Spleen (tissue), 11 donors: Measurements from ENCODE around the gene CAMP. TPM values are rescaled to one million over a fixed set of nuclear protein-coding genes. Genes with fewer than 3 reads are reported as not detected.

Source experiments
- DNase-seq: peaks from one replicate; pipeline ENCODE4 v3.0.0-alpha.2; 2020
- H3K27ac ChIP-seq, 8 donors: fragments of 200-600 bp; sonication (generic) in 7 of 8; 1 replicate in 4 of 8; 2 replicates in 4 of 8; pipeline versions ENCODE4 v1.5.0 to v1.8.0; 2016 to 2021; ENCODE audit warnings: inconsistent platforms in 4 of 8, mild to moderate bottlenecking in 4 of 8, moderate library complexity in 1 of 8
- H3K27me3 ChIP-seq, 7 donors: fragments of 200-600 bp; sonication (generic) in 6 of 7; replicated peaks in 1 of 7; 1 replicate in 4 of 7; 2 replicates in 3 of 7; pipeline versions ENCODE4 v1.5.0 to v1.8.0; 2016 to 2021; ENCODE audit warnings: inconsistent platforms in 3 of 7, mild to moderate bottlenecking in 1 of 7
- H3K36me3 ChIP-seq, 6 donors: fragments of 200-600 bp; sonication (generic) in 5 of 6; 1 replicate in 4 of 6; 2 replicates in 2 of 6; pipeline versions ENCODE4 v1.5.0 to v1.8.0; 2016 to 2021; ENCODE audit warnings: inconsistent platforms in 2 of 6
- H3K4me1 ChIP-seq, 6 donors: fragments of 200-600 bp; sonication (generic) in 5 of 6; 1 replicate in 3 of 6; 2 replicates in 3 of 6; pipeline versions ENCODE4 v1.5.0 to v1.8.0; 2016 to 2021; ENCODE audit warnings: inconsistent platforms in 3 of 6
- H3K4me3 ChIP-seq, 8 donors: fragments of 200-600 bp; sonication (generic) in 7 of 8; 1 replicate in 4 of 8; 2 replicates in 4 of 8; pipeline versions ENCODE4 v1.5.0 to v1.8.0; 2016 to 2021; ENCODE audit warnings: inconsistent platforms in 4 of 8, mild to moderate bottlenecking in 4 of 8, moderate library complexity in 2 of 8
- H3K9me3 ChIP-seq, 8 donors: fragments of 200-600 bp; sonication (generic) in 7 of 8; 1 replicate in 4 of 8; 2 replicates in 4 of 8; pipeline versions ENCODE4 v1.5.0 to v1.8.0; 2016 to 2021; ENCODE audit warnings: inconsistent platforms in 4 of 8
- POLR2A ChIP-seq, 3 donors: fragments of 450-650 bp; IDR thresholded peaks; one replicate each; pipeline ENCODE4 v1.5.1; 2017; ENCODE audit warnings: antibody characterized with exemption in 3 of 3, mild to moderate bottlenecking in 1 of 3
- POLR2AphosphoS5 ChIP-seq, 3 donors: sonication (generic); formaldehyde crosslinking; IDR thresholded peaks; one replicate each; pipeline ENCODE4 v1.5.1; 2017; ENCODE audit warnings: antibody characterized with exemption in 3 of 3
- WGBS, 5 donors: extraction: QIAGEN DNeasy Blood & Tissue Kit in 3 of 5; methylation state at CpG; one replicate each; pipeline versions ENCODE4 v1.1.5 to v1.1.7; 2013 to 2018; 5-methylcytosine and 5-hydroxymethylcytosine counted together
- intact Hi-C: fragments of 100-400 bp; cut with DNase I; formaldehyde crosslinking; loops from one replicate; pipeline ENCODE4 v1.15.0; 2023; ENCODE audit warnings: low total_unique reads
- polyA plus RNA-seq, 3 donors: library from polyadenylated mRNA; stranded (reverse); fragments of 200-250 nt; gene quantifications; one replicate each; pipeline ENCODE4 v1.2.1, GENCODE V29; 2013
- total RNA-seq, 7 donors: library from RNA; depleted of rRNA in 3 of 7; stranded (reverse); fragments of >200 nt in 3 of 7; fragmentation: NEBNext Ultra II Directional in 4 of 7; extraction: Animal tissue kit (Norgen Biotek cat#: 25700) in 4 of 7; gene quantifications; one replicate each; pipeline versions ENCODE4 v1.1.0 to v1.2.1, GENCODE V29; 2016 to 2021
- TF ChIP-seq, protein P1 (sequence below), 11 experiments: fragments of 200-600 bp in 7 of 11; fragments of 450-650 bp in 4 of 11; sonication (generic) in 4 of 11; IDR thresholded peaks in 8 of 11; conservative IDR thresholded peaks in 3 of 11; 1 replicate in 7 of 11; 2 replicates in 4 of 11; pipeline versions ENCODE4 v1.4.0 to v1.8.0; 2016 to 2021; ENCODE audit warnings: antibody characterized with exemption in 11 of 11, inconsistent platforms in 4 of 11, mild to moderate bottlenecking in 1 of 11
- donor health status: healthy with polysubstance abuse.
- donor health status: DM: no; HTN: no; CAD: no; lungs with moderate emphysema.
- donor health status: DM: no; HTN: no; CAD: no.
- donor health status: Bipolar disorder and iron deficiency.
- donor health status: healthy.
- donor health status: DM: no; HTN: no; CAD: no.
- donor health status: DM: yes; HTN: yes; CAD: no.

Gene CAMP
- total and polyA plus RNA-seq, 10 donors = 1.5 to 98.9 (median 15.7) TPM

DNA sequence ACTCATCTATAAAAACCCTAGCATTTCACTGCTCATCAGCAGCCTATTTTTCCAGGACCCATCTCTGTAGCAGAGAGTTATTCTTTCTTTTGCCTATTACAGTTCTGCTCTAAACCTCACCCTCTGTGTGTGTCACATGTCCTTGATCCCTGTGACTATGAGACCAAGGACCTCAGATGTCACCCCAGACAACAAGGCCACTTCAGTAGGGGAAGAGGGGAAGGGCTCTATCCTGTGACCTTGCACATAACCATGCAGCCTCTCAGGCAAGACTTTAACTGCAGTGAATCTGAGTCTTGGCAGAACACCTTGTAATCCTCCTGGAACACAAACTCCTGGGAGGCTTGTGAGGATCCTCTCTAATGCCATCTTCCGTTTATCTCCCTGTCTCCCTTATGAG, 13.2 kb downstream of the CAMP start:
- Histone ChIP-seq H3K4me3 (no peak overlapping the region), H3K36me3 (no peaks in the 10 kb centered on the region), H3K27ac (peak overlapping the region in 4 of 8 donors; percentile 1 to 58 (median 43)), H3K4me1 (peaks cover 15 to 61% (median 29%) of the 10 kb centered on the region in 6 donors), H3K27me3 (no peaks in the 10 kb centered on the region), H3K9me3 (no peaks in the 10 kb centered on the region)
- intact Hi-C loops = no loop called here
- WGBS, 5 donors = 43 to 80% (median 75%) methylated on average over 1 of the region's 1 CpG
- TF ChIP-seq, protein P1, sequence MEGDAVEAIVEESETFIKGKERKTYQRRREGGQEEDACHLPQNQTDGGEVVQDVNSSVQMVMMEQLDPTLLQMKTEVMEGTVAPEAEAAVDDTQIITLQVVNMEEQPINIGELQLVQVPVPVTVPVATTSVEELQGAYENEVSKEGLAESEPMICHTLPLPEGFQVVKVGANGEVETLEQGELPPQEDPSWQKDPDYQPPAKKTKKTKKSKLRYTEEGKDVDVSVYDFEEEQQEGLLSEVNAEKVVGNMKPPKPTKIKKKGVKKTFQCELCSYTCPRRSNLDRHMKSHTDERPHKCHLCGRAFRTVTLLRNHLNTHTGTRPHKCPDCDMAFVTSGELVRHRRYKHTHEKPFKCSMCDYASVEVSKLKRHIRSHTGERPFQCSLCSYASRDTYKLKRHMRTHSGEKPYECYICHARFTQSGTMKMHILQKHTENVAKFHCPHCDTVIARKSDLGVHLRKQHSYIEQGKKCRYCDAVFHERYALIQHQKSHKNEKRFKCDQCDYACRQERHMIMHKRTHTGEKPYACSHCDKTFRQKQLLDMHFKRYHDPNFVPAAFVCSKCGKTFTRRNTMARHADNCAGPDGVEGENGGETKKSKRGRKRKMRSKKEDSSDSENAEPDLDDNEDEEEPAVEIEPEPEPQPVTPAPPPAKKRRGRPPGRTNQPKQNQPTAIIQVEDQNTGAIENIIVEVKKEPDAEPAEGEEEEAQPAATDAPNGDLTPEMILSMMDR (IDR thresholded peaks at IDR 0.05 in 8 of 11, conservative IDR thresholded peaks at IDR 0.05 in 3 of 11) = no peak
- TF ChIP-seq POLR2AphosphoS5 (IDR thresholded peaks at IDR 0.05) (peak in 1 of 3 donors; percentile 17), POLR2A (IDR thresholded peaks at IDR 0.05) (no peak)
- DNase-seq = peak; percentile 16

DNA sequence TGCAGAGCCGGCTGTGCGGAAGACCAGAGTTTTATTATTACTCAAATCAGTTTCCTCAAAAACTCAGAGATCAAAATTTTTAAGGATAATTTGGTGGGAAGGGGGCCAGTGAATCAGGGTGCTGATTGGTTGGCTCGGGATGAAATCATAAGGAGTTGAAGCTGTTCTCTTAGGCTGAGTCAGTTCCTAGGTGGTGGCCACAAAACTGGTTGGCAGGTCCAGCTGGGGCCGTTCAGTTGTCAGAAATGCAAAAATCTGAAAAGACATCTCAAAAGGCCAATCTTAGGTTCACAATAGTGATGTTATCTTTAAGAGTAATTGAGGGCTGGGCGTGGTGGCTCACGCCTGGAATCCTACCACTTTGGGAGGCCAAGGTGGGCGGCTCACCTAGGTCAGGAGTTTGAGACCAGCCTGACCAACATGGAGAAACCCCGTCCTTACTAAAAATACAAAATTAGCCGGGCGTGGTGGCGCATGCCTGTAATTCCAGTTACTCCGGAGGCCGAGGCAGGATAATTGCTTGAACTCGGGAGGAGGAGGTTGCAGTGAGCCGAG, 15.3 kb downstream of the CAMP start:
- Histone ChIP-seq H3K36me3 (no peaks in the 10 kb centered on the region), H3K4me3 (no peak overlapping the region), H3K27ac (no peak overlapping the region), H3K4me1 (peaks cover 6 to 61% (median 27%) of the 10 kb centered on the region in 6 donors), H3K27me3 (no peaks in the 10 kb centered on the region), H3K9me3 (no peaks in the 10 kb centered on the region)
- no peak for DNase-seq
- intact Hi-C loops = no loop called here
- 92 to 96% (median 95%) methylated on average over 15 of the region's 15 CpGs for WGBS, 5 donors
- no peak for TF ChIP-seq POLR2A (IDR thresholded peaks at IDR 0.05)
- TF ChIP-seq, protein P1 (IDR thresholded peaks at IDR 0.05 in 8 of 11, conservative IDR thresholded peaks at IDR 0.05 in 3 of 11) = no peak
- no peak for TF ChIP-seq POLR2AphosphoS5 (IDR thresholded peaks at IDR 0.05)

DNA sequence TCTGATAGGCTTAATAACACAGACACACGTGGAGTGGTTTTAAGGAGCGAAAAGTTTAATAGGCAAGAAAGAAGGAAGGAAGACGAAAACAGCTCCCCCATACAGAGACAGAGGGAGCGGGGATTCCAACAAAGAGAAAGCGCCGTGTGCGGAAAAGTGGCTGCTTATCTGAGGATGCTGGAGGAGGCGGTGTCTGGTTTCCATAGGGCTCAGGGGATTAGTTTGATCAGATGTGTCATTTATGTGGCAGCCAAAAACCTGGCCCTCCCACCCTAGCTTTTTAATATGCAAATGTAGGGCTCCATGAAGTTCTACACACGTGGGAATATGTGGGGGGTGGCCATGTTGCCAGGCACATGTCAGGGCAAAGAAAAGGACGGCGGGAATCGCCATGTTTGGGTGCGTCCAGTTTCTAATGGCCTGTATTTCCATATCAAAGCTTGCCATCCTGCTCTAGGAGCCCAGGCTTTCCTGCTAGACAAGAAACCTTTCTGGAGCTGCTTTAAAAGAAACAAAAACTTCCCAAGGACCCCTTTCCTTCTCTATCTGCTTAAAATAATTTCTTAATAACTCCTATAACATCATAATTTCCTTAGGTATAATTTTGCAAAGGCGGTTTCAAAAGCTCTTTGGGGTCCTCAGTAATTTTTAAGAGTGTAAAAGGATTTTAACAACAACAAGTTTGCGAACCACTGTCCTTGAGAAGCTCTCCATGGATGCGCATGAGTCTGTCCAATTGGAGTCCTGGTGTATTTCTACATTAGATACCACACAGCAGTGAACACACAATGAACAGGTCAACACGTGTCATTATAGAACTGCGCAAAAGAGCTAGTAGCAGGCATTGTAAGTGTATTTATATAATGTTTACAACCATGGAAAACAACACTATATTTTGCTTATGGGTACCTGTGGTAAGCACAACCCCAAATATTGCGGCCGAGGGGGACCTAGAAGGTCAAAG, 17.0 kb downstream of the CAMP start:
- WGBS, 5 donors = 77 to 79% (median 79%) methylated on average over 20 of the region's 20 CpGs
- H3K27ac ChIP-seq = peak overlapping the region; percentile 74 to 94 (median 90)
- no peak for TF ChIP-seq POLR2AphosphoS5 (IDR thresholded peaks at IDR 0.05)
- TF ChIP-seq, protein P1 (IDR thresholded peaks at IDR 0.05 in 8 of 11, conservative IDR thresholded peaks at IDR 0.05 in 3 of 11) = no peak
- H3K4me3 ChIP-seq = peak overlapping the region in 7 of 8 donors; percentile 64 to 90 (median 78)
- H3K9me3 ChIP-seq = no peaks in the 10 kb centered on the region
- H3K27me3 ChIP-seq = no peaks in the 10 kb centered on the region
- H3K4me1 ChIP-seq = peaks cover 13 to 71% (median 37%) of the 10 kb centered on the region in 6 donors
- H3K36me3 ChIP-seq = peaks cover 0 to 2% (median 0%) of the 10 kb centered on the region in 6 donors
- intact Hi-C loops = no loop called here
- no peak for DNase-seq
